Measurements from ENCODE around the gene SLC47A1. TPM values are rescaled to one million over a fixed set of nuclear protein-coding genes. Genes with fewer than 3 reads are reported as not detected.
"Not testable (repeated sequence)": the region's sequence is repeated elsewhere in the genome, so short reads cannot be mapped to it uniquely, and the experiment has no call there.

The SLC47A1 gene
- total RNA-seq, 4 donors from 2014 or later = 34.2 to 257 (median 133) TPM

DNA sequence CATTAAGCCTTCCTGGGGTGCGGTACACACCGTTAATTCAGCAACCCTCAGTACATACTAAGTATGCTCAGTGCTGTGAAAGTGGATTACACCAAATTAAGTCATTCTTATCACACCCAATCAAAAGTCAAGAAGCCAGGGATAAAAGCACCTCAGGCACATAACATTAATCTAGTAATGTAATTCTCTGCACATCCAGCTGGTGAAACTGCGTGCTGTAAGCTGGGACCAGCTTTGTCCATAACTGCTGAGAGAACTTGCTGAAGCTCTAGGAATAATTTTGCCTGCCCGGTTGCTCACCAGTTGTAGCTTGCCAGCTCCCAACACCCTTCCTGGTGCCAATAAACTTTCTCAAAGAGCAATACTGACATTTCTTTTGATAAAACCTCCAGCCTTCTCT lies 44.9 kb downstream of the SLC47A1 start:
- intact Hi-C loops (cut with DNase I; ENCODE audit: low total_unique reads) = no loop called here
- ATAC-seq (no peak), DNase-seq (no peak)
- H3K27ac ChIP-seq = no peak overlapping the region
- H3K4me1 ChIP-seq = peaks cover 0 to 3% of the 10 kb centered on the region in 2 donors
- no peak for TF ChIP-seq POLR2A (IDR thresholded peaks at IDR 0.05)
- TF ChIP-seq, protein P1, sequence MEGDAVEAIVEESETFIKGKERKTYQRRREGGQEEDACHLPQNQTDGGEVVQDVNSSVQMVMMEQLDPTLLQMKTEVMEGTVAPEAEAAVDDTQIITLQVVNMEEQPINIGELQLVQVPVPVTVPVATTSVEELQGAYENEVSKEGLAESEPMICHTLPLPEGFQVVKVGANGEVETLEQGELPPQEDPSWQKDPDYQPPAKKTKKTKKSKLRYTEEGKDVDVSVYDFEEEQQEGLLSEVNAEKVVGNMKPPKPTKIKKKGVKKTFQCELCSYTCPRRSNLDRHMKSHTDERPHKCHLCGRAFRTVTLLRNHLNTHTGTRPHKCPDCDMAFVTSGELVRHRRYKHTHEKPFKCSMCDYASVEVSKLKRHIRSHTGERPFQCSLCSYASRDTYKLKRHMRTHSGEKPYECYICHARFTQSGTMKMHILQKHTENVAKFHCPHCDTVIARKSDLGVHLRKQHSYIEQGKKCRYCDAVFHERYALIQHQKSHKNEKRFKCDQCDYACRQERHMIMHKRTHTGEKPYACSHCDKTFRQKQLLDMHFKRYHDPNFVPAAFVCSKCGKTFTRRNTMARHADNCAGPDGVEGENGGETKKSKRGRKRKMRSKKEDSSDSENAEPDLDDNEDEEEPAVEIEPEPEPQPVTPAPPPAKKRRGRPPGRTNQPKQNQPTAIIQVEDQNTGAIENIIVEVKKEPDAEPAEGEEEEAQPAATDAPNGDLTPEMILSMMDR (IDR thresholded peaks at IDR 0.05 in 4 of 5, conservative IDR thresholded peaks at IDR 0.05 in 1 of 5) = no peak
- in situ Hi-C loops (cut with MboI; ENCODE audit: low sequenced_read_pairs in 4 of 4) = no loop called here
- no peaks in the 10 kb centered on the region for H3K9me3 ChIP-seq
- peaks cover 0 to 19% of the 10 kb centered on the region in 2 donors for H3K36me3 ChIP-seq
- peaks cover 3 to 5% (median 4%) of the 10 kb centered on the region in 3 donors for H3K27me3 ChIP-seq
- H3K4me3 ChIP-seq = no peak overlapping the region

DNA sequence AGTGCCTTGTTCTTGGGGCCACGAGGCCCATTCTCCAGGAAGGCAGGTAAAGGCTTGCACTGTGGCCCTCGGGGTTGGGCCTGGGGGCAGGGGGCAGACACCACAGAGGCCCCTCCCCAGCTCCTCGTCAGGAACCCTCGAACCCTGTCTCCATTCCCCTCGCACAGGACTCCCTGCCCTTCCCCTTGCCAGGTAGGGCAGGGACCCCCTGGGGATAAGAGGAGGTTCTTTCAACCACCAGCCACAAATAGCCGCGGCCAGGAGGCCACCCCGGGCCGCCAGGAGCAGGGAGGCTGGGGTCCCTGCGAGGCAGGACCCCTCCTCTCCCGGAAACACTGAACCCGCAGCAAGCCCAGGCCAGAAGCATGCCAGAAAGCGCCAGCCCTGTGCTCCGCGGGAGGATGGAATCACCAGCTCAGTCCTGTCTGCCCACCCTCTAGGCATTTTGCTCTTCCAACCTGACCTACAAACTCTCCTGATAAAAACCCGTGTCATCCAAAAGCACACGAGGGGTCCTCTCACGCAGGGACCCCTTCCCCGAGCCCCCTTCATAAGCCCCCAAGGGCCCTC lies 45.6 kb downstream of the SLC47A1 start:
- H3K9me3 ChIP-seq = no peaks in the 10 kb centered on the region
- in situ Hi-C loops (cut with MboI; ENCODE audit: low sequenced_read_pairs in 4 of 4) = no loop called here
- DNase-seq (no peak), ATAC-seq (peak in 1 of 2 donors; percentile 54)
- peaks cover 0 to 3% of the 10 kb centered on the region in 2 donors for H3K4me1 ChIP-seq
- intact Hi-C loops (cut with DNase I; ENCODE audit: low total_unique reads) = no loop called here
- TF ChIP-seq POLR2A (IDR thresholded peaks at IDR 0.05) = no peak
- TF ChIP-seq, protein P1 (IDR thresholded peaks at IDR 0.05 in 4 of 5, conservative IDR thresholded peaks at IDR 0.05 in 1 of 5) = no peak
- peaks cover 3 to 5% (median 4%) of the 10 kb centered on the region in 3 donors for H3K27me3 ChIP-seq
- peaks cover 0 to 19% of the 10 kb centered on the region in 2 donors for H3K36me3 ChIP-seq
- peak overlapping the region; percentile 37 to 55 (median 53) for H3K4me3 ChIP-seq
- no peak overlapping the region for H3K27ac ChIP-seq

DNA sequence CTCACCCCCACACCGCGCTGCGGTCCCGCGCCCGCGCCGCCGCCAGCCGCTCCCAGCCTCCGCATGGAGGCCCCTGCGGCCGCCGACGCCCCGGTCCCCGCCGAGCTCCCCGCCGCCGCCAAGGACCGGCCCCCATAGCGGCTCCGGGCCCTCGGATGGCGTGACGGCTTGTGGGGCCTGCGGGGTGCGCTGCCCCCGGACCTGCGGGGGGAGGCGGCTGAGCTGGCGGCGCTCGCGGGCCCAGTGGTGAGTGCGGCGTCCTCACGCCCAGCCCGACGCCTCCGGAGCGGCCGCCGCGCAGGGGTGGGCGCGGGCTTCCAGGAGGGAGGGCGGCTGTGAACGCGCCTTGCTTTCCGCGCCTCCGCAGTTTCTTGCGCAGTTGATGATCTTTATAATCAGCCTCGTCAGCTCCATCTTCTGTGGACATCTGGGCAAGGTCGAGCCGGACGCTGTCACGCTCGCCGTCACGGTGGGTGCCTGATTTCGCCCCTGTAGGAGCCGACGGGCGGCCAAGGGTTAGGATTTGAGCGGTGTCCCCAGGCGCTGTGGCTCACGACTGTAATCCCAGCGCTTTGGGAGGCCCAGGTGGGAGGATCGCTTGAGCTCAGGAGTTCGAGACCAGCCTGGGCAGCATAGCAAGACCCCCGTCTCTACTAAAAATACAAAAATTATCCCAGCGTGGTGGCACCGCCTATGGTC lies 46.4 kb downstream of the SLC47A1 start:
- intact Hi-C loops (cut with DNase I; ENCODE audit: low total_unique reads) (no loop called here), in situ Hi-C loops (cut with MboI; ENCODE audit: low sequenced_read_pairs in 4 of 4) (no loop called here)
- Histone ChIP-seq H3K27ac (peak overlapping the region in 1 of 4 donors; percentile 44), H3K27me3 (peaks cover 3 to 5% (median 4%) of the 10 kb centered on the region in 3 donors), H3K9me3 (no peaks in the 10 kb centered on the region), H3K4me1 (peaks cover 0 to 3% of the 10 kb centered on the region in 2 donors), H3K36me3 (peaks cover 0 to 13% of the 10 kb centered on the region in 2 donors), H3K4me3 (peak overlapping the region; percentile 37 to 55 (median 53))
- TF ChIP-seq POLR2A (IDR thresholded peaks at IDR 0.05) = no peak
- TF ChIP-seq, protein P1 (IDR thresholded peaks at IDR 0.05 in 4 of 5, conservative IDR thresholded peaks at IDR 0.05 in 1 of 5) = no peak
- DNase-seq (no peak), ATAC-seq (peak; percentile 39 to 43)

DNA sequence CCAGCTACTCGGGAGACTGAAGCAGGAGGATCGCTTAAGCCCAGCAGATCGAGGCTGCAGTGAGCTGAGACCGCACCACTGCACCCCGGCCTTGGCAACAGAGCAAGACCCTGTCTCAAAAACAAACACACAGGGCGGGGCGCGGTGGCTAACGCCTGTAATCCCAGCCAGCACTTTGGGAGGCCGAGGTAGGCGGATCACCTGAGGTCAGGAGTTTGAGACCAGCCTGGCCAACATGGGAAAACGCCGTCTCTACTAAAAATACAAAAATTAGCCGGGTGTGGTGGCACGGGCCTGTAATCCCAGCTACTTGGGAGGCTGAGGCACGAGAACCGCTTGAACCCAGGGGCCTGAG lies 46.9 kb downstream of the SLC47A1 start:
- ATAC-seq; H3K27me3 ChIP-seq; in situ Hi-C loops (cut with MboI; ENCODE audit: low sequenced_read_pairs in 4 of 4); intact Hi-C loops (cut with DNase I; ENCODE audit: low total_unique reads); DNase-seq; H3K36me3 ChIP-seq; H3K4me1 ChIP-seq; H3K9me3 ChIP-seq: not testable (repeated sequence)
- Histone ChIP-seq H3K4me3 (peak overlapping the region; percentile 37 to 55 (median 53)), H3K27ac (peak overlapping the region in 1 of 4 donors; percentile 44)

DNA sequence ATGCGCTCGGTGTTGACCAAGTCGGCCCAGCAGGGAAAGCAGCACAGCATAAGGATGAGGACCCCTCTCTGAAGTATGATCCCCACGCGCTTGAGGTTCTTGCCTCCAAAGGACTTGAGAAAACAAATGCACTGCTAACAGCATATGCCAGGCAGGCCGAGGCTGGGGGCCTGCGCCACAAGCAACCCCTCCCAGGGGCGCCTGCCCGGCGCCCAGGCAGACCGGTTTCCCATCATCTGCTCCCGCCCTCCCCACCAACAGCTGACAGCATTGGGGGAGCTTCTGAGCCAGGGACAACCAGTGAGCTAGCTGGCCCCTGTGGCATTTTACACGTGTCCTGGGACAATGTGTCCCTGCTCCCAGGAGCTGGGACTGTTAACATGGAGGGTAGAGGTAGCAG lies 48.5 kb downstream of the SLC47A1 start:
- in situ Hi-C loops (cut with MboI; ENCODE audit: low sequenced_read_pairs in 4 of 4); ATAC-seq; H3K36me3 ChIP-seq; H3K4me3 ChIP-seq; H3K27ac ChIP-seq; DNase-seq; H3K4me1 ChIP-seq; H3K27me3 ChIP-seq; H3K9me3 ChIP-seq; intact Hi-C loops (cut with DNase I; ENCODE audit: low total_unique reads): not testable (repeated sequence)
